Chondrocyte (in vitro differentiated cells): ENCODE data around the gene GNAS. TPM values are rescaled to one million over a fixed set of nuclear protein-coding genes. Genes with fewer than 3 reads are reported as not detected.

Experiments
- DNase-seq: peaks from one replicate; pipeline ENCODE4 v3.0.0; 2021; ENCODE audit warnings: mixed read lengths, low spot score
- H3K27ac Mint-ChIP-seq: one replicate; pipeline ENCODE4 v1.8.0; 2021; ENCODE audit warnings: mild to moderate bottlenecking, moderate library complexity, mixed read lengths; ENCODE audit not compliant: unreplicated experiment
- H3K27me3 Mint-ChIP-seq: 2 replicates; pipeline ENCODE4 v1.8.0; 2021; ENCODE audit warnings: low read depth, mixed read lengths
- H3K36me3 Mint-ChIP-seq: 2 replicates; pipeline ENCODE4 v1.8.0; 2021; ENCODE audit warnings: low read depth, mixed read lengths
- H3K4me1 Mint-ChIP-seq: 2 replicates; pipeline ENCODE4 v1.8.0; 2021; ENCODE audit warnings: low read depth, mild to moderate bottlenecking, mixed read lengths
- H3K4me3 Mint-ChIP-seq: one replicate; pipeline ENCODE4 v1.8.0; 2021; ENCODE audit warnings: mild to moderate bottlenecking, moderate library complexity, mixed read lengths; ENCODE audit not compliant: unreplicated experiment
- H3K9me3 Mint-ChIP-seq: 2 replicates; pipeline ENCODE4 v1.8.0; 2021; ENCODE audit warnings: low read depth, mixed read lengths
- CTCF ChIP-seq: fragments of 200-600 bp; sonication (generic); IDR thresholded peaks from 2 replicates; pipeline ENCODE4 v1.5.0; 2021; ENCODE audit warnings: antibody characterized with exemption, mild to moderate bottlenecking, moderate library complexity
- total RNA-seq: library from RNA; stranded (reverse); gene quantifications from 3 replicates; pipeline ENCODE4 v1.2.1, GENCODE V29; 2021

The GNAS gene
- total RNA-seq, 1 donor from 2014 or later: 1,374 TPM

DNA sequence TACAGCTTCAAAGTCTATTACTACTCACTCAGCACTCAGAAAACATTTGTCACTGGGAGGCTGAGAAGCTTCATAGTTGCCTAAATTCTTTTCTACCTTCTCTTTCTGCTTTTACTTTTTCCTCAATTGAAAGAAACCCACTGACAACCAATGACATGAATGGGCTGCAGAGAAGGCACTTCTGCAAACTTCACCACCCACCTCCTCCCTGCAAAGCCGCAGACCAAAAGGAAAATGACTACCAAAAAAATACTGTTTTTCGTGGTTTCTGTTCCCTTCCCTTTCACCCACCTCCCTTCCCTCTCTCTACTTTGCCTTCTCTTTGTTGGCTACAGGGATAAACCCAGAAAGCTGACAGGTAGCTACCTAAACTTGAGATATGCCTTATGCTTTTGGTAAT is 5.1 kb upstream of the GNAS start:
- H3K4me3 Mint-ChIP-seq: no peak overlapping the region
- H3K4me1 Mint-ChIP-seq: peaks cover 33% of the 10 kb centered on the region
- peaks cover 1% of the 10 kb centered on the region for H3K36me3 Mint-ChIP-seq
- H3K27ac Mint-ChIP-seq: no peak overlapping the region
- DNase-seq: no peak
- H3K27me3 Mint-ChIP-seq: peaks cover 42% of the 10 kb centered on the region
- no peaks in the 10 kb centered on the region for H3K9me3 Mint-ChIP-seq
- TF ChIP-seq CTCF: no peak

DNA sequence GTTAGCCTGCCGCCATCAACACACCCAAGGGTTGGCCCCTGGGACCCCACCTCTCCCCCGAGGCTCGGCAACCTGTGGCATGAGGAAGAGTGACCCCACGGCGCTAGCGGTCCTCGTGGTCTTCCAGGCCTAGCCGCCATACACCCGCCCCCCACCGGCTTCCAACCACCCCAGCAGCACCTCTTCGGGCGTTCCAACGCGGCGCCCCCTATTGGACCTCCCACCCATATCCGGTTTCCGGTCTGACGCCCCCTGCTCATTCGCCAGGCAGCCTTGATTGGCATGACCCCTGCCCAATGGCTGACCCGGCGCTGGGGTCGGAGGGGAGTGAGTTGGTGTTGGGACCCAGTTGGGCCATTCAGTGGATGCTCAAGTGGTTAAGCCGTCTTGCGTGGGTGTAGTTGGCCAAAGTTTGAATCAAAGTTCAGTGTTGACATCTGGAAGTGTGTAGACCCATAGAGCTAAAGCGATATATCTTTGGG is 1.8 kb upstream of the GNAS start, which contains the start of gene GNAS-AS1:
Gene GNAS-AS1 (minus strand): TSS at position 210 of the 482 bp plus-strand sequence.
- Mint-ChIP-seq H3K27me3 (peaks cover 30% of the 10 kb centered on the region), H3K36me3 (peaks cover 1% of the 10 kb centered on the region), H3K4me3 (peak within 1 kb of the TSS; percentile 85), H3K4me1 (peaks cover 43% of the 10 kb centered on the region), H3K27ac (no peak within 1 kb of the TSS), H3K9me3 (no peaks in the 10 kb centered on the region)
- TF ChIP-seq CTCF: peak; percentile 44
- DNase-seq: peak; percentile 96

DNA sequence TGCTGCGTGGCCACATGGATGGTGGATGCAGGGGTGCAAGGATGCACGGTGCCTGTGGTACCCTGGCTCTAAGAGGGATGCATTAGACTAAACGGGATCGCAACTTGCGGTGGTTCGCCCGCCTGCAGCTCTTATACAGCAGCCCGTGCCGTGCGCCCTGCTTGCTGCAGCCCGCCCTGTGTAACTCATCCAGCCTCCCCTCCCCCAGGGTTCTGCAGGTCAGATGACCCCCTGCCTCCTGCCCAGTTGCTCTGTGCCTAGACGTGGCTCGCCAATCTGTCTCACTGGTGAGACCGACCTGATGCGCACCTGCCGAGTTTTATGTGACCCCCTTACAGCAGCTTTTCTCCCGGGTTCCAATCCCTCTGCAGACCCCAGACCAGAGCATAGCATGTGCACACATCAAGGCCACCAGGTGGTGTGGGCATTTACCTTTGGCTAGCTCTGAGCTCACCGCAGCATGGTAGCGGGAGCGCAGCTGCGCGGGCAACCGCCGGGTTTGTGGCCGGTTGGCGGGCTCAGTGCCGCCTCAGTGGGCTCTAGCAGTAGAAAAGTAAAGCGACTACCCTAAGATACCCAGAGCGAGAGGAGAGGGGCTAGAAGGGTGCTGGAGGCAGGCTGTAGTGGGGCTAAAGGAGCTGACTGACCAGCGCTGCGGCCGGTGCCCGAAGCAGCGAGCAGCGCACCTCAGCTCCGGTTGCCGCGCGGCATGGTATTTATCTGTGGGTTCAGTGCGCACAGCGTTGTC is 1.1 kb upstream of the GNAS start:
- H3K4me1 Mint-ChIP-seq: peaks cover 48% of the 10 kb centered on the region
- H3K36me3 Mint-ChIP-seq: peaks cover 1% of the 10 kb centered on the region
- no peak for TF ChIP-seq CTCF
- H3K27ac Mint-ChIP-seq: no peak overlapping the region
- peaks cover 31% of the 10 kb centered on the region for H3K27me3 Mint-ChIP-seq
- no peaks in the 10 kb centered on the region for H3K9me3 Mint-ChIP-seq
- DNase-seq: no peak
- H3K4me3 Mint-ChIP-seq: peak overlapping the region; percentile 85

DNA sequence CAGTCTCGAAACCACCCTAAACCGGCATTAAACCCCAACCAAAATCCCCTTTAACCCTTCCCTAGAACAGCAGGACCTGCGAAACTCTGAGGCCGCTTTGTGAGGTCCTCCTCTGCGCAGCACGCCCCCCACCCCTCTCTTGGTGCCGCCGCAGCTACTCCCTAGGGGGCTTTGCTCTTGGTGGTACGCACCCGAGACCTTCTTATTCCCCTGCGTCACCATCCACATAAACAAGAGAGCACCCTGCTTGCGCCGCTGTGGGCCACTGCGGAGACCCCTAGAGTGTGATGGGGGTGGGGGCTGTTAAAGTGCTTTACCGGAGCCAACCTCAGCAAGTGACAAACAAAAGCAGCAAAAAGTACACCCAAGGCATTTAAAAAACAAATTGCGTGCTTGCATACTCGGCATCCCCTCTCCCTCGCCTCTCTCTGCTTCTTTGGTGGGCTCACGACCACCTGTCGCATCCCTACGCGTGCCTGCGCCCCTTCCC is 502 bp upstream of the GNAS start:
- peak overlapping the region; percentile 85 for H3K4me3 Mint-ChIP-seq
- H3K27ac Mint-ChIP-seq: no peak overlapping the region
- H3K27me3 Mint-ChIP-seq: peaks cover 29% of the 10 kb centered on the region
- no peak for TF ChIP-seq CTCF
- no peaks in the 10 kb centered on the region for H3K9me3 Mint-ChIP-seq
- DNase-seq: no peak
- H3K4me1 Mint-ChIP-seq: peaks cover 48% of the 10 kb centered on the region
- peaks cover 1% of the 10 kb centered on the region for H3K36me3 Mint-ChIP-seq

- H3K27me3 Mint-ChIP-seq: peaks cover 34% of the 10 kb centered on the region
- peaks cover 43% of the 10 kb centered on the region for H3K4me1 Mint-ChIP-seq
- no peak overlapping the region for H3K27ac Mint-ChIP-seq
- no peak overlapping the region for H3K4me3 Mint-ChIP-seq
- DNase-seq: no peak
- H3K9me3 Mint-ChIP-seq: no peaks in the 10 kb centered on the region
- H3K36me3 Mint-ChIP-seq: no peaks in the 10 kb centered on the region
- TF ChIP-seq CTCF: no peak
Observed at GRCh38 chr20:58853466-58853865, 950 bp downstream of the GNAS start.
